Measurements from ENCODE around the gene CTDSPL2.

CTDSPL2 gene

GRCh38 chr15:44573386-44573785 is 146.0 kb downstream of the CTDSPL2 start:
- DNase-seq (ENCODE audit: low read depth): no peak
- TF ChIP-seq CTCF (conservative IDR thresholded peaks at IDR 0.05; ENCODE audit: low read length): no peak
- no peak overlapping the region for H3K4me3 ChIP-seq (ENCODE audit: low read length)

GRCh38 chr15:44574734-44575133 is 147.3 kb downstream of the CTDSPL2 start:
- DNase-seq (ENCODE audit: low read depth): no peak
- no peak for TF ChIP-seq CTCF (conservative IDR thresholded peaks at IDR 0.05; ENCODE audit: low read length)

More at GRCh38 chr15:44574734-44575133, 147.3 kb downstream of the CTDSPL2 start:
- no peak overlapping the region for H3K4me3 ChIP-seq (ENCODE audit: low read length)

Data from AG10803 (cell line).